ENCODE measurements around the gene NUDCD3.
A peak's percentile ranks its signal among the peaks of the same experiment; 100 is the strongest.
"Not testable (repeated sequence)": the region's sequence is repeated elsewhere in the genome, so short reads cannot be mapped to it uniquely, and the experiment has no call there.

The NUDCD3 gene

DNA sequence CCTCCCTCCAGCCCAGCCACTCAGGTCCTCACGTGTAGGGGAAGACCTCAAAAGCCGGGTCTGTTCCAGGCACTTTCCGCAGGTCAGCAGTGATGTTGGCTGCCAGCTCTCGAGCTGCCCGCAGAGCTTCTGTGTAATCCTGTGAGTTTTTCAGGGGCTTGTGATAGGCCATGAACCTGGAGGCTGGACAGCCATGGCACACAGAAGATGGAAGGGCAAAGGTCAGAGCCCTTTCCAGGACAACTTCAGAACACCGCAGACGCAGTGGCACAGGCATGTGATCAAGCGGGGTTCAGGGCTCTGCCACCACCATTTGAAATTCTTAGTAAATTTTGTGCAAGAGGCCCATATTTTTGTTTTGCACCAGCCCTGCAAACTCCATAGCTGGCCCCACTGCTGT lies 26.7 kb upstream of the NUDCD3 start:
- DNase-seq (ENCODE audit: low spot score), result no peak

DNA sequence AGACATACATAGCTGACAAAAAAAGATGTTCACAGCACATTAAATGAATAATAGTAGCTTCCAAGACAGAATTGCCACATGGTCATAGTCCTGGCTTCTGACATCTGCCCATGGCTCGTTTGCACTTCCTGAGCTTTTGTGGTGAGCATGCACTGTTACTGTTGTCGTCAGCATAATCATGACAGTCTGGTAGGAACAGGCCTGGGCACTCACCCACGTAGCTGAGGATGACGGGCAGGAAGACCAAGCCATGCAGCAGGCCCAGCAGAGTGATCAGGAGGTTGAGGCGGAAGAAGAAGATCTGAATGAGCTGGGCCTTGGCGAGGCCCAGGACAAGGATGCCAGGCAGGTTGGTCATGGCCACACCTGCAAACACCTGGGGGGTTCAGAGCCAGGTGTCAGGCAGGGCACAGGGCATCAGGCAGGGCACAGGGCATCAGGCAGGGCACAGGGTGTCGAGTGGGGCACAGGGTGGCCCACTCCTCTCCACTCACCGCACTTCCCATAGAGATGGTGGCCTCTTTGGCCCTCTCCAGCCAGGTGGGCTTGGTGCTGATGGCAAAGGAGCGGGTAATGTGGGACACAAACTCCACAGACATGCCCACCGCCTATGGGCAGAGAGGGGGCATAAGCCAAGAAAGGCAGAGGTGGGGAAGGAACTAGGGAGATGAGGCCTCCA lies 25.3 kb upstream of the NUDCD3 start:
- DNase-seq (ENCODE audit: low spot score), result no peak

DNA sequence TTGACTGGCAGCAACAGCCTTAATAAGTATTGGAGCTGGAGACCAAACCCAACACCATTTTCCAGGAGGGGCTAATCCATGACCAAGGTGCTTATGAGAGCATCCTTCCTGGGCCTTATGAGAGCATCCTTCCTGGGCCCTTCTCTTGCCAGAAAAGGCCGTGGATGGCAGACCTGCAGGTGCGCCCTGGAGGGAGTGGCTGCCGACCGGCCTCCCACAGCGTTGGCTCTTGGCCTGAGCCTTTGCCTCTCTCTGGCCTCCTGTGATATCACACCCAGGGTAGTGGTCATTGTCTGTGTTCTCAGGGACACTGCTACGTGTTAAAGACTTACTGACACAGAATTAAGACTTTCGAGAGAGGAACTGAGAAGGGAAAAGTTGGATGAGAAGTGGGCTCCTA lies 22.3 kb upstream of the NUDCD3 start:
- DNase-seq (ENCODE audit: low spot score), result no peak

GRCh38 chr7:44511863-44512468 lies 21.5 kb upstream of the NUDCD3 start:
- DNase-seq (ENCODE audit: low spot score), result no peak

DNA sequence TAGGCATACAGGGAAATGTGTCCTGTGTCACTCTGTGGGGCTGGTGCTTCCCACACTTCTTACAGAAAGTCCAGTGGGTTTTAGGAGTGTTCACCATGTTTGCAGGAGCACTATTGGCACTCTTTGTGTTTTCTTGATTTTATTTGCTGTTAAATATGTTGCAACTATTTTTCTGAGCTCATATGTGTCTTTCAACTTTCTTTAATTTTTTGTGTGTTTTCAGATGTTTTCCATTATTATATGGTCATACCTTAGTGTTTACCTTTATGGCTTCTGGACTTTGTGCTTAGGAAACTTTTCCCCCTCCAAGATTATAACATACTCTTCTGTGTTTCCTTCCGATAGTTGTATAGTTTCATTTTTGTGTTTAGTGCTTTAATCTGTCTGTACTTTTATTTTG lies 20.8 kb upstream of the NUDCD3 start:
- no peak for DNase-seq (ENCODE audit: low spot score)

DNA sequence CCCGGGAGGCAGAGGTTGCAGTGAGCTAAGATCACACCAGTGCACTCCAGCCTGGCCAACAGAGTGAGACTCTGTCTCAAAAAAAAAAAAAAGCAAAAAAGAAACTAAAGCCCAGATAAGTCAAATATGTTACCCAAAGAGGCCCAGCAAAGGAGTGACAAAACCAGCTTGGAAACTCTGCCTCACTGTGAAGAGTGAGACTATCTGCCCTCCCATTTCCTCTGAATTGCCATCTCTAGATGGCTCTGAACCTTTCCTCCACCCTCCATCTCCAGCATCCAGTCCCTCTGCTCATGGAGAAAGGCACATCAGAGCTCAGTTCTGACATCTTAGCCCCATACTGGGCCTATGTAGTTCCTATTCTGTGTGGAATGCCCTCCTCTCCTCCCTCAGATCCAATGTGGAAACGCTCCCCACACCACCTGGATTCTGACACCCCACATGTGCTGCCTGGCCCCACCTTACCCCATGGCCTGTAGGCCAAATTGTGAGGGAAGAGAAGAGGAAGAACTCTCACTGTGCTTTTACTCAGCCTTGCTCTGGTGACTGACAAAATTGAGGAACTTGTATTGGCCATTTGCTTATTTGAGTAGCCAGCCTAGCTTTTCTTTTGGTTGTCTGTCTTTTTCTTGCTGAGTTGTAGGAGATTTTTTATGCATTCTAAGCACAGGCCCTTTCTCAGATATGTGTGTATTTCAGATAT lies 18.0 kb upstream of the NUDCD3 start:
- no peak for DNase-seq (ENCODE audit: low spot score)

- DNase-seq (ENCODE audit: low spot score), result not testable (repeated sequence)
Observed at GRCh38 chr7:44506592-44507288, 16.3 kb upstream of the NUDCD3 start.

DNA sequence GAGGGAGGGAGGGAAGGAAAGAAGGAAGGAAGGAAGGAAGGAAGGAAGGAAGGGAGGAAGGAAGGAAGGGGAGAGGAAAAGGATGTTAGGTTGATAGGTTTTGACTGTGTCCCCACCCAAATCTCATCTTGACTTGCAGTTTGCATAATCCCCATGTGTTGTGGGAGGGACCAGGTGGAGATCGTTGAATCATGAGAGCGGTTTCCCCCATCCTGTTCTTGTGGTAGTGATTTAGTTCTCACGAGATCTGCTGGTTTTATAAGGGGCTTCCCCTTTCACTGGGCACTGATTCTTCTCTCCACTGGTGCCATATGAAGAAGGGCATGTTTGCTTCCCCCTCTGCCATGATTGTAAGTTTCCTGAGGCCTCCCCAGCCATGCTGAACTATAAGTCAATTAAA lies 15.1 kb upstream of the NUDCD3 start:
- no peak for DNase-seq (ENCODE audit: low spot score)

- DNase-seq (ENCODE audit: low spot score), result no peak
Observed at GRCh38 chr7:44498230-44498954, 7.9 kb upstream of the NUDCD3 start.

- no peak for DNase-seq (ENCODE audit: low spot score)
Observed at GRCh38 chr7:44497155-44498027, 6.9 kb upstream of the NUDCD3 start.

- DNase-seq (ENCODE audit: low spot score), result no peak
Observed at GRCh38 chr7:44496385-44496784, 5.9 kb upstream of the NUDCD3 start.

DNA sequence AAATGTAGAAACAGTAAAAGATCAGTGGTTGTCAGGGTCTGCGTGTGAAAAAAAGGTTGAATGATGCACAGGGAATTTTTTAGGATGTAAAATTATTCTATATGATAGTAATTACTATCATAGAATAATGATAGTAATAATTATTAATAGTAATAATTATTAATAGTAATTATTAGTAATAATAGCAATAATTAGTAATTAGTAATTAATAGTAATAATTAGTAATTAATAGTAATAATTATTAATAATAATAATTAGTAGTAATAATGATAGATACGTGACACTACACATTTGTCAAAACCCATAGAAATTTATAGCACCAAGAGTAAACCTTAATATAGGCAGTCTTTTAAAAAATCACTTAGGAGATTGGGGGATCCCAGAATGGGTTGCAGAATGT lies 4.5 kb upstream of the NUDCD3 start:
- no peak for DNase-seq (ENCODE audit: low spot score)

- DNase-seq (ENCODE audit: low spot score), result no peak
Observed at GRCh38 chr7:44491229-44491628, 771 bp upstream of the NUDCD3 start.

DNA sequence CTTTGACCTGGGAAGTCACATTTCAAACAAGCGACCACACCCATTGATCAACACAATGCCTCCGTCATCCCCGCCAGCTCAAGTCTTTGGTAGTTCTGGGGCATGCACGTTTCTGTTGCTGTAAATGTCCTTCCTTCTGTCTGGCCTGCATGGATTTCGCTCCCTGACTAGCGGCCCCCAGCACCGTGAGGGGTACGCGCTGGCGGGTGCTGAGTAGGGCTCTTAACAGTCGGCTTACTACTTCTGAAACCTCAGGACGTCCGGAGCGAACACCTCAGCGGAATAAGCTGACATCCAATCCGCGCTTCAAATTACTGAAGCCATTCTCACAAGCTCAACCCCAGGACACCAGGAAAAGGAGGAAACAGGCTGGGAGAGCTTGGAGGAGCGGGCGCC lies 505 bp downstream of the NUDCD3 start:
- DNase-seq (ENCODE audit: low spot score), result peak; percentile 35

- DNase-seq (ENCODE audit: low spot score), result no peak
Observed at GRCh38 chr7:44488955-44489354, 1.5 kb downstream of the NUDCD3 start.

- peak; percentile 41 for DNase-seq (ENCODE audit: low spot score)
Observed at GRCh38 chr7:44486693-44487092, 3.8 kb downstream of the NUDCD3 start.

- DNase-seq (ENCODE audit: low spot score), result no peak
Observed at GRCh38 chr7:44486001-44486400, 4.5 kb downstream of the NUDCD3 start.

- DNase-seq (ENCODE audit: low spot score), result no peak
Observed at GRCh38 chr7:44484482-44485313, 5.8 kb downstream of the NUDCD3 start.

GRCh38 chr7:44482502-44483485 lies 7.7 kb downstream of the NUDCD3 start:
- DNase-seq (ENCODE audit: low spot score), result no peak

All from kidney capillary endothelial cell (primary cell).